Measurements from ENCODE around the gene WNT10A.

DNA sequence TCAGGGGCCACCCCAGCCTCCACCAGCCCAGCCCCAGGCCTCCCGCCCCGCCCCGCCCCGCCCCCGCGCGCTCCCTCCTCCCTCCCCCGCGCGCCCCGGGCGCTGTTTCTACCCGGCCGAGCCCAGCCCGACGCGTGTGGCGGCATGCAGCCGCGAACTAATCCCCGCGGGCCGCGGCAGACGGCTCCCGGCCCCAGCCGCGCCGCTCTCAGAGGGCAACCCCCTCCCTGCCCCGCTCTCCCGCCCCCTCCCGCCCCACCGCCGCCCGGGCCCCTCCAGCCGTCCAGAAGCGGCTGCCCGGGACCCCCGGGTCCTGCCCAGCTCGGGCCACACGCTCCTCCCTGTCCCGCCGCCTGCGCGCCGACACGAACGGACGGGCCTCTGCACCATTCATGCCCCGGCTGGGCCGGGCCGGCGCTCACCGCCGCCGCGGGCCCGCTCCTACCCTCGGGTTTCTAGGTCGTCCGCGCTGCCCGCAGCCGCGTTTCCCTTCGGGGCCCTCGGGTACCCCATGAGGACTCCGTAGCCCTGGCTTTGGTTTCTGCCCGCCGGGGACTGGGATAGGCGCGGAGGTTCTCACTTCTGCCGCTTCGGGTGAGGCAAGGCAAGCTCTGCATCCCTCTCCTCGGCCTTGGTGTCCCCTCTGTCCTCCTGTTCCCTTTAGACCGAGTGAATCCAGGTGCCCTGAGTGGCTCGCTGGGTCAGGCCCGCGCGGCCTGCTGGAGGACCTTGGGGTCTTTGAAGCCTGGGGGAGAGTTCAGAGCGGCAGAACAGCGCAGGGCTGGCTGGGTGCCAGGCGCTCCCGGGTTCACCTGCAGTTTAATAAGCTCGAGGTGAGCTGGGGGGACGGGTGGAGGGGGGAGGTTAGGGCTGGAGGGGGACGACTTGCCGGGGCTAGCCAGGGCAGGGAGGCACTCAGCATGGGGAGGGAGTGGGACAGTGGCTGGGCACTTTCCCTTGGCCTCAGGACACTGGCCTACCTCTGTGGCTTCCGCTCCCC lies 3.1 kb downstream of the WNT10A start:
- TF ChIP-seq, protein P1, sequence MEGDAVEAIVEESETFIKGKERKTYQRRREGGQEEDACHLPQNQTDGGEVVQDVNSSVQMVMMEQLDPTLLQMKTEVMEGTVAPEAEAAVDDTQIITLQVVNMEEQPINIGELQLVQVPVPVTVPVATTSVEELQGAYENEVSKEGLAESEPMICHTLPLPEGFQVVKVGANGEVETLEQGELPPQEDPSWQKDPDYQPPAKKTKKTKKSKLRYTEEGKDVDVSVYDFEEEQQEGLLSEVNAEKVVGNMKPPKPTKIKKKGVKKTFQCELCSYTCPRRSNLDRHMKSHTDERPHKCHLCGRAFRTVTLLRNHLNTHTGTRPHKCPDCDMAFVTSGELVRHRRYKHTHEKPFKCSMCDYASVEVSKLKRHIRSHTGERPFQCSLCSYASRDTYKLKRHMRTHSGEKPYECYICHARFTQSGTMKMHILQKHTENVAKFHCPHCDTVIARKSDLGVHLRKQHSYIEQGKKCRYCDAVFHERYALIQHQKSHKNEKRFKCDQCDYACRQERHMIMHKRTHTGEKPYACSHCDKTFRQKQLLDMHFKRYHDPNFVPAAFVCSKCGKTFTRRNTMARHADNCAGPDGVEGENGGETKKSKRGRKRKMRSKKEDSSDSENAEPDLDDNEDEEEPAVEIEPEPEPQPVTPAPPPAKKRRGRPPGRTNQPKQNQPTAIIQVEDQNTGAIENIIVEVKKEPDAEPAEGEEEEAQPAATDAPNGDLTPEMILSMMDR (conservative IDR thresholded peaks at IDR 0.05; ENCODE audit: low read depth, low read length): no peak
- no peak for TF ChIP-seq EZH2 (IDR thresholded peaks at IDR 0.05; ENCODE audit: borderline replicate concordance, low read depth, low read length, poor library complexity, severe bottlenecking)

All from A673 (cell line).